ENCODE measurements around the gene ZSCAN26.
"Not testable (repeated sequence)": the region's sequence is repeated elsewhere in the genome, so short reads cannot be mapped to it uniquely, and the experiment has no call there.

Gene ZSCAN26

DNA sequence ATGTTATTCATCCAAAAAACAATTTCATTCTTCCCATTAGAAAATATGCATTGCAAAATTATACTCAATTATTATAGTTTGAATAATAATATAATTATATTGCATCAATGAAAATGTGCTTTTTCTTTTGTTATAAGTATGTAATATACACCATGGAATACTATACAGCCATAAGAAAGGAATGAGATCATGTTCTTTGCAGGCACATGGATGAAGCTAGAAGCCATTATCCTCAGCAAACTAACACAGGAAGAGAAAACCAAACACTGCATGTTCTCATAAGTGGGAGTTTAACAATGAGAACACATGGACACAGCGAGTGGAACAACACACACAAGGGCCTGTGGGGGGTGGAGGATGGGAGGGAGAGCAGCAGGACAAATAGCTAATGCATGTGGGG lies 9.9 kb upstream of the ZSCAN26 start:
- DNase-seq = no peak

GRCh38 chr6:28258877-28259777 lies 7.8 kb upstream of the ZSCAN26 start, which contains the start of gene NKAPL:
Gene NKAPL, plus strand, starts transcription at chr6:28259297. Its CDS starts 75 bp downstream, at chr6:28259372.
- DNase-seq = peak; percentile 56 to 68

DNA sequence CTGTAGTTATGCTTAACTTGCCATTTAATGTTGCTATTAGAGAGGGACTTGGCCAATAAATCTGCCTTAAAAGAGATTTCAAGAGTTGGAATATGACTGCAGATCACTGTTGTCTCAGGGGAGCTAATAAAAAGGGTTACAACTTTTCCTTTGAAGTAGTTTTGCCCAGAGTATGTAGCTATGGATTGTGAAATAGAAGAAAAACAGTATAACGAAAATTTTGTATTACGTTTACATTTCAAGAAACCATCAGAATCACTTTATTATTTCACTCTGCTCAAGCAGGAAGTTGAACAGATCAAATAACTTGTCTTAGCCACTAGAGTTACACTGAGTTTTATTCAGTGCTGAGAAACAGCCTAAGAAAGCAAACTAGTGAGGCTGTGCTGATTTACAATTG lies 3.0 kb upstream of the ZSCAN26 start:
- no peak for DNase-seq

- no peak for DNase-seq
Observed at GRCh38 chr6:28264834-28265401, 2.0 kb upstream of the ZSCAN26 start.

DNA sequence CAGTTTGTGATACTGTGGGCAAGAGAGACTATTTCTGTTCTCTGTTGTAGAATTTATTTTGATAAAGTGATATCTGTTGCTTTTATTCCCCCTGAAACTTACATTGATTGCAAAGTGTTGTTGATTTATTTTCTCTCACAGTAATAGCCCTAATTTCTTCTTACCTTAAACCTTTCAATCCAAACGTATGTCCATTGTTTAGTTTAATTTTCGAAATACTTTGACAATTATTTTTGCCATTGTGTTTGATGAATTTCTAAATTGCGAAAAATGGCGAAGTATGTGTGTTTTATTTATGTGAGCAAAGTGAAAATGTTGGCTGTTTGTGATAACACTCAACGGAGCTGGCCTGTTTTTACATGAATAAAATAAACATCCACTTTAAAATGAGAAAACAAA lies 381 bp upstream of the ZSCAN26 start:
- no peak for DNase-seq

DNA sequence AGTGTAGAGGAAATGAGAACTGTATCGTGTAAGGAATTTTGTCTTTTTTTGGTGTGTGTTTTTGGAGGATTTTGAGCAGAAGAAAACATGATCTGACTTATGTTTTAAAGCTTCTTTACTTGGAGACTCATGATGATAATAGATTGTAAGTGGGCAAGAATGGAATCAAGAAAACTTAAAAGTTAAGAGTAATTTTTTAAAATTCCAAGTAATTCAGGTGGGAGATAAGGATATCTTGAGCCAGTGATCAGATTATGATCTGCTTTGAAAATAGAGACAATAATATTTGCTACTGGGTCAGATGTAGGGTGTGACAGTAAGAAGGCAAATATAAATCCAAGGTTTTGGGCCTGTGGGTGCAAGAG lies 734 bp downstream of the ZSCAN26 start:
- DNase-seq = no peak

DNA sequence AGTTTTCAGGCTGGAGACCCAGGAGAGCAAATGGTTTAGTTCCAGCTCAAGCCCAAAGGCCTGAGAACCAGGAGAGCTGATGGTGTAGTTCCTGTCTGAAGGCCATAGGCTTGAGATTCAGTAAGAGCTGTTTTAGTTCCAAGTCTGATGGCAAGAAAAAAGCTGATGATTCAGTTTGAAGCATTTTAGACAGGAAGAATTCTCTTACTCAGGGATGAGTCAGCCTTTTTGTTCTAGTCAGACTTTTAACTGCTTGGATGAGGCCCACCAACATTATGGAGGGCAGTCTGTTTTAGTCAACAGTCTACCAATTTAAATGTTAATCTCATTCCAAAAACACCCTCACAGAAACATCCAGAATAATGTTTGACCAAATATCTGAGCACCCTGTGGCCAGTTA lies 2.5 kb downstream of the ZSCAN26 start:
- peak in 1 of 2 donors; percentile 4 for DNase-seq

GRCh38 chr6:28274888-28275287 lies 7.9 kb downstream of the ZSCAN26 start:
- DNase-seq = no peak

- DNase-seq = no peak
Observed at GRCh38 chr6:28277746-28278145, 10.8 kb downstream of the ZSCAN26 start.

DNA sequence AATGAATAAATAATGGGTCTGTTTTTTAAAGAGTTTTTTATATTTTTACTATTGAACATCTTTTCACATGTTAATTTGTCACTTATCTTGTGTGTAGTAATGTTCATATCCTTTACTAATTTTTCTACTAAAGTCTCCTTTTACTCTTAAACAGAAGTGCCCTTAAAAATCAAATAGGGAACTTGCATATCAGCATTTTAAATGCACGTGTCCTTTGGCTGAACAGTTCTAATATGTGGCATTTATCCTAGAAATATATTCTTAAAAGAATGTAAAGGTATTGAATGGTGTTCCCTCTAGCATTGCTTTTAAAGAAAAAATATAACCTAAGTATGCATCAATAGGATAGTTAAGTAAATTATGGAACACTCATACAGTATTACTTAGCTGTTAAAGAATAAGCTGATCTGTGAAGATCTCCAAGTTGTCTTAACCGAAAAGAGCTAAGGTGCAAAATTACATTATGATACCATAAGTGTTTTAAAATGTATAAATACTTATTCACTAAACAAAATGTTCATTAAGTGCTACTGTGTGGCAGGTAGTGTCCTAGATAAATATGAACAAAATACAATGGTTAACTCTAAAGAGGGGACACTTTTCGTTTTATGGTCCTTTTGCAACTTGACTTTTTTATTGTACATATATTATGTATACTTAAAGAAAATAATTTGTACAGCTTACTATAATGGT lies 13.8 kb downstream of the ZSCAN26 start:
- no peak for DNase-seq

GRCh38 chr6:28281288-28282064 lies 14.5 kb downstream of the ZSCAN26 start, which contains the start of gene PGBD1:
Gene PGBD1, plus strand, starts transcription at chr6:28281572. Its CDS starts 2,242 bp downstream, at chr6:28283814.
- peak; percentile 23 to 26 for DNase-seq

DNA sequence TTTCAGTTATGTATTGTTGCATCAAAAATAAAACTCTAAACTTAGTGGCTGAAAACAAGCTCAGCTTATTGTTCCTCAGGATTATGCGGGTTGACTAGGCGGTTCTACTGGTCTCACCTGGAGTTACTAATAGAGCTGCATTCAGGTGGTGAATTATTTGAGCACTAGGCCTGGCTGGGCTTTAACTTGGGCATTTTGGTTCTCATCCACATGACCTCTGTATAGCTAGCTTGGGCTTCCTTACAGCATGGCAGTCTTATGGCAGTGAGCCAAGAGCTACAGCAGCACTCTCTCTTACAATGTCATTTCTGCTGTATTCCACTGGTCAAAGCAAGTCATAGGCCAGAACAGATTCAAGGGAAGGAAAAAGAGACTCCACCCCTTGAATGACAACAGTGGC lies 16.0 kb downstream of the ZSCAN26 start:
- no peak for DNase-seq

GRCh38 chr6:28291573-28291972 lies 24.6 kb downstream of the ZSCAN26 start:
- no peak for DNase-seq

GRCh38 chr6:28295326-28295725 lies 28.4 kb downstream of the ZSCAN26 start:
- no peak for DNase-seq

GRCh38 chr6:28296520-28297060 lies 29.6 kb downstream of the ZSCAN26 start:
- DNase-seq = no peak

GRCh38 chr6:28303570-28303969 lies 36.6 kb downstream of the ZSCAN26 start:
- peak in 1 of 2 donors; percentile 8 for DNase-seq

- not testable (repeated sequence) for DNase-seq
Observed at GRCh38 chr6:28306363-28306762, 39.4 kb downstream of the ZSCAN26 start.

GRCh38 chr6:28311139-28311823 lies 44.3 kb downstream of the ZSCAN26 start:
- no peak for DNase-seq

DNA sequence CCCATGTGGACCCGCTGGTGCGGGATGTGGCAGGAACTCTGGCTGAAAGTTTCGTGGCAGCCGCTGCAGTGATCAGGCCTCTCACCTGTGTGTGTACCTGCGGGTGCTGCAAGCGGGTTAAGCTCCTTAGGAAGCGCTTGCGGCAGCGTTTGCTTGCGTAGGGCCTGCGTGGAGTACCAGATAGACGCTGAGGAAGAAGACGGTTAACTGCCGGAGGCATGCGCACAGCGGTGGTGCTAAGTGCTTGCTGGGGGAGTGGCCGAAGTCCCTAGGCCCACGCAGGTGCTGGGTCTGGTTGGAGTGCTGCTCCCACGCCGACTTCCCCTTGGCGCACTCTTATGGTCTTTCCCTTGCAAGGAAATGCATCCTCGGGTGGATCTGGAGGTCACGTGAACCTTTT lies 46.0 kb downstream of the ZSCAN26 start:
- DNase-seq = no peak

GRCh38 chr6:28315628-28316027 lies 48.7 kb downstream of the ZSCAN26 start:
- DNase-seq = no peak

GRCh38 chr6:28317866-28318265 lies 50.9 kb downstream of the ZSCAN26 start:
- not testable (repeated sequence) for DNase-seq

- DNase-seq = no peak
Observed at GRCh38 chr6:28322661-28323060, 55.7 kb downstream of the ZSCAN26 start.

Data from activated CD4-positive, alpha-beta T cell treated with anti-CD3 and anti-CD28 coated beads for 4 hours (primary cell).